Adrenal gland (tissue), 5 donors: ENCODE results near the gene RIN2.

Experiments used
- POLR2A ChIP-seq, 2 donors: fragments of 450-650 bp; IDR thresholded peaks; one replicate each; pipeline ENCODE4 v1.6.1; 2017; ENCODE audit warnings: antibody characterized with exemption in 2 of 2, mild to moderate bottlenecking in 2 of 2, moderate library complexity in 1 of 2
- TF ChIP-seq, protein P1 (sequence below), 6 experiments: fragments of 450-650 bp in 4 of 6; fragments of 200-600 bp in 2 of 6; sonication (generic) in 1 of 6; IDR thresholded peaks; 1 replicate in 5 of 6; 2 replicates in 1 of 6; pipeline versions ENCODE4 v1.5.1 to v1.8.0; 2016 to 2021; ENCODE audit warnings: antibody characterized with exemption in 6 of 6, mild to moderate bottlenecking in 2 of 6, moderate library complexity in 1 of 6
- donor health status: DM: no; HTN: no; CAD: no.

- TF ChIP-seq, protein P1, sequence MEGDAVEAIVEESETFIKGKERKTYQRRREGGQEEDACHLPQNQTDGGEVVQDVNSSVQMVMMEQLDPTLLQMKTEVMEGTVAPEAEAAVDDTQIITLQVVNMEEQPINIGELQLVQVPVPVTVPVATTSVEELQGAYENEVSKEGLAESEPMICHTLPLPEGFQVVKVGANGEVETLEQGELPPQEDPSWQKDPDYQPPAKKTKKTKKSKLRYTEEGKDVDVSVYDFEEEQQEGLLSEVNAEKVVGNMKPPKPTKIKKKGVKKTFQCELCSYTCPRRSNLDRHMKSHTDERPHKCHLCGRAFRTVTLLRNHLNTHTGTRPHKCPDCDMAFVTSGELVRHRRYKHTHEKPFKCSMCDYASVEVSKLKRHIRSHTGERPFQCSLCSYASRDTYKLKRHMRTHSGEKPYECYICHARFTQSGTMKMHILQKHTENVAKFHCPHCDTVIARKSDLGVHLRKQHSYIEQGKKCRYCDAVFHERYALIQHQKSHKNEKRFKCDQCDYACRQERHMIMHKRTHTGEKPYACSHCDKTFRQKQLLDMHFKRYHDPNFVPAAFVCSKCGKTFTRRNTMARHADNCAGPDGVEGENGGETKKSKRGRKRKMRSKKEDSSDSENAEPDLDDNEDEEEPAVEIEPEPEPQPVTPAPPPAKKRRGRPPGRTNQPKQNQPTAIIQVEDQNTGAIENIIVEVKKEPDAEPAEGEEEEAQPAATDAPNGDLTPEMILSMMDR (IDR thresholded peaks at IDR 0.05) = no peak
- no peak for TF ChIP-seq POLR2A (IDR thresholded peaks at IDR 0.05)
These were observed 21.6 kb downstream of the RIN2 start for GRCh38 chr20:19779634-19780033.
